Measurements from ENCODE around the gene RNU5D-1. TPM values are rescaled to one million over a fixed set of nuclear protein-coding genes. Genes with fewer than 3 reads are reported as not detected.

Gene RNU5D-1
- total RNA-seq, 1 experiment from 2014 or later, result not detected

- TF ChIP-seq, protein P1, sequence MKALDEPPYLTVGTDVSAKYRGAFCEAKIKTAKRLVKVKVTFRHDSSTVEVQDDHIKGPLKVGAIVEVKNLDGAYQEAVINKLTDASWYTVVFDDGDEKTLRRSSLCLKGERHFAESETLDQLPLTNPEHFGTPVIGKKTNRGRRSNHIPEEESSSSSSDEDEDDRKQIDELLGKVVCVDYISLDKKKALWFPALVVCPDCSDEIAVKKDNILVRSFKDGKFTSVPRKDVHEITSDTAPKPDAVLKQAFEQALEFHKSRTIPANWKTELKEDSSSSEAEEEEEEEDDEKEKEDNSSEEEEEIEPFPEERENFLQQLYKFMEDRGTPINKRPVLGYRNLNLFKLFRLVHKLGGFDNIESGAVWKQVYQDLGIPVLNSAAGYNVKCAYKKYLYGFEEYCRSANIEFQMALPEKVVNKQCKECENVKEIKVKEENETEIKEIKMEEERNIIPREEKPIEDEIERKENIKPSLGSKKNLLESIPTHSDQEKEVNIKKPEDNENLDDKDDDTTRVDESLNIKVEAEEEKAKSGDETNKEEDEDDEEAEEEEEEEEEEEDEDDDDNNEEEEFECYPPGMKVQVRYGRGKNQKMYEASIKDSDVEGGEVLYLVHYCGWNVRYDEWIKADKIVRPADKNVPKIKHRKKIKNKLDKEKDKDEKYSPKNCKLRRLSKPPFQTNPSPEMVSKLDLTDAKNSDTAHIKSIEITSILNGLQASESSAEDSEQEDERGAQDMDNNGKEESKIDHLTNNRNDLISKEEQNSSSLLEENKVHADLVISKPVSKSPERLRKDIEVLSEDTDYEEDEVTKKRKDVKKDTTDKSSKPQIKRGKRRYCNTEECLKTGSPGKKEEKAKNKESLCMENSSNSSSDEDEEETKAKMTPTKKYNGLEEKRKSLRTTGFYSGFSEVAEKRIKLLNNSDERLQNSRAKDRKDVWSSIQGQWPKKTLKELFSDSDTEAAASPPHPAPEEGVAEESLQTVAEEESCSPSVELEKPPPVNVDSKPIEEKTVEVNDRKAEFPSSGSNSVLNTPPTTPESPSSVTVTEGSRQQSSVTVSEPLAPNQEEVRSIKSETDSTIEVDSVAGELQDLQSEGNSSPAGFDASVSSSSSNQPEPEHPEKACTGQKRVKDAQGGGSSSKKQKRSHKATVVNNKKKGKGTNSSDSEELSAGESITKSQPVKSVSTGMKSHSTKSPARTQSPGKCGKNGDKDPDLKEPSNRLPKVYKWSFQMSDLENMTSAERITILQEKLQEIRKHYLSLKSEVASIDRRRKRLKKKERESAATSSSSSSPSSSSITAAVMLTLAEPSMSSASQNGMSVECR (CRISPR knock-in tag; IDR thresholded peaks at IDR 0.05; ENCODE audit: borderline replicate concordance), result peak; percentile 80; the same call in 1 of the 2 replicates
- TF ChIP-seq SP1 (CRISPR knock-in tag; conservative IDR thresholded peaks at IDR 0.05), result peak; percentile 84
These were observed 9.2 kb downstream of the RNU5D-1 start (continued) for GRCh38 chr1:44721485-44722361.

DNA sequence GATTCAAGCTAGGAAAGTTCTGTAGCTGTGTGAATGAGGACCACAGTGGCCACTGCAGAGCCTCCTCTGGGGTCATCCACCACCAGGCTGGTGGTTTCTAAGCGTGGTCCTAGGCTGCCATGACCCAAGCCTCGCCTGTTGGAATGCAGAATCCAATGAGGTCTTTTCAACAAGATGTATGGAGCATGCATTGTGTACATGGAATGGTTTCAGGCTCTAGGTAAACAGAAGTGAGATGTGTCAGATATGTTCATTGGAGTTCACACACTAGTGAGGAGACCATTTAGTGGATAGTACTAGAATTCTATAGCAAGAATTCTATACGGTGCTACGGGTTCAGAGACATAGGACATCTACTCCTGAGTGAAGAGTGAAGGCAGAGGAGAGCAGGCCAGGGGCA lies 10.7 kb downstream of the RNU5D-1 start:
- peaks cover 6% of the 10 kb centered on the region; the same call in 1 of the 2 replicates for H3K4me1 Mint-ChIP-seq
- ATAC-seq (no peak), DNase-seq (ENCODE audit: low spot score) (no peak)
- ChIA-PET POLR2A (no interaction called here), CTCF (interaction anchor here (5.2 kb wide), 1 partner anchor 10 kb away, joined by 40 read pairs; the partner anchor contains the start of gene RNU5D-1)
- H3K27ac Mint-ChIP-seq, result peak overlapping the region; percentile 11; the same call in 1 of the 2 replicates
- H3K4me3 Mint-ChIP-seq, result no peak overlapping the region
- H3K9me3 Mint-ChIP-seq, result no peaks in the 10 kb centered on the region
- peaks cover 3% of the 10 kb centered on the region for H3K27me3 Mint-ChIP-seq (ENCODE audit: low read depth)
- H3K36me3 Mint-ChIP-seq, result no peaks in the 10 kb centered on the region
- TF ChIP-seq, protein P2, sequence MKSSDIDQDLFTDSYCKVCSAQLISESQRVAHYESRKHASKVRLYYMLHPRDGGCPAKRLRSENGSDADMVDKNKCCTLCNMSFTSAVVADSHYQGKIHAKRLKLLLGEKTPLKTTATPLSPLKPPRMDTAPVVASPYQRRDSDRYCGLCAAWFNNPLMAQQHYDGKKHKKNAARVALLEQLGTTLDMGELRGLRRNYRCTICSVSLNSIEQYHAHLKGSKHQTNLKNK (CRISPR knock-in tag; IDR thresholded peaks at IDR 0.05), result no peak
- no peak for TF ChIP-seq CREB1 (CRISPR knock-in tag; IDR thresholded peaks at IDR 0.05)
- TF ChIP-seq RORB (CRISPR knock-in tag; IDR thresholded peaks at IDR 0.05), result no peak
- TF ChIP-seq MXD4 (CRISPR knock-in tag; IDR thresholded peaks at IDR 0.05; ENCODE audit: borderline replicate concordance), result no peak
- TF ChIP-seq ZNF396 (CRISPR knock-in tag; IDR thresholded peaks at IDR 0.05; ENCODE audit: borderline replicate concordance), result no peak
- TF ChIP-seq, protein P3, sequence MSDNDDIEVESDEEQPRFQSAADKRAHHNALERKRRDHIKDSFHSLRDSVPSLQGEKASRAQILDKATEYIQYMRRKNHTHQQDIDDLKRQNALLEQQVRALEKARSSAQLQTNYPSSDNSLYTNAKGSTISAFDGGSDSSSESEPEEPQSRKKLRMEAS (CRISPR knock-in tag; IDR thresholded peaks at IDR 0.05), result no peak
- TF ChIP-seq E2F1 (CRISPR knock-in tag; IDR thresholded peaks at IDR 0.05), result no peak
- TF ChIP-seq, protein P4, sequence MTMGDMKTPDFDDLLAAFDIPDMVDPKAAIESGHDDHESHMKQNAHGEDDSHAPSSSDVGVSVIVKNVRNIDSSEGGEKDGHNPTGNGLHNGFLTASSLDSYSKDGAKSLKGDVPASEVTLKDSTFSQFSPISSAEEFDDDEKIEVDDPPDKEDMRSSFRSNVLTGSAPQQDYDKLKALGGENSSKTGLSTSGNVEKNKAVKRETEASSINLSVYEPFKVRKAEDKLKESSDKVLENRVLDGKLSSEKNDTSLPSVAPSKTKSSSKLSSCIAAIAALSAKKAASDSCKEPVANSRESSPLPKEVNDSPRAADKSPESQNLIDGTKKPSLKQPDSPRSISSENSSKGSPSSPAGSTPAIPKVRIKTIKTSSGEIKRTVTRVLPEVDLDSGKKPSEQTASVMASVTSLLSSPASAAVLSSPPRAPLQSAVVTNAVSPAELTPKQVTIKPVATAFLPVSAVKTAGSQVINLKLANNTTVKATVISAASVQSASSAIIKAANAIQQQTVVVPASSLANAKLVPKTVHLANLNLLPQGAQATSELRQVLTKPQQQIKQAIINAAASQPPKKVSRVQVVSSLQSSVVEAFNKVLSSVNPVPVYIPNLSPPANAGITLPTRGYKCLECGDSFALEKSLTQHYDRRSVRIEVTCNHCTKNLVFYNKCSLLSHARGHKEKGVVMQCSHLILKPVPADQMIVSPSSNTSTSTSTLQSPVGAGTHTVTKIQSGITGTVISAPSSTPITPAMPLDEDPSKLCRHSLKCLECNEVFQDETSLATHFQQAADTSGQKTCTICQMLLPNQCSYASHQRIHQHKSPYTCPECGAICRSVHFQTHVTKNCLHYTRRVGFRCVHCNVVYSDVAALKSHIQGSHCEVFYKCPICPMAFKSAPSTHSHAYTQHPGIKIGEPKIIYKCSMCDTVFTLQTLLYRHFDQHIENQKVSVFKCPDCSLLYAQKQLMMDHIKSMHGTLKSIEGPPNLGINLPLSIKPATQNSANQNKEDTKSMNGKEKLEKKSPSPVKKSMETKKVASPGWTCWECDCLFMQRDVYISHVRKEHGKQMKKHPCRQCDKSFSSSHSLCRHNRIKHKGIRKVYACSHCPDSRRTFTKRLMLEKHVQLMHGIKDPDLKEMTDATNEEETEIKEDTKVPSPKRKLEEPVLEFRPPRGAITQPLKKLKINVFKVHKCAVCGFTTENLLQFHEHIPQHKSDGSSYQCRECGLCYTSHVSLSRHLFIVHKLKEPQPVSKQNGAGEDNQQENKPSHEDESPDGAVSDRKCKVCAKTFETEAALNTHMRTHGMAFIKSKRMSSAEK (CRISPR knock-in tag; IDR thresholded peaks at IDR 0.05; ENCODE audit: borderline replicate concordance), result no peak
- no peak for TF ChIP-seq TP53 (CRISPR knock-in tag; IDR thresholded peaks at IDR 0.05)
- TF ChIP-seq, protein P5, sequence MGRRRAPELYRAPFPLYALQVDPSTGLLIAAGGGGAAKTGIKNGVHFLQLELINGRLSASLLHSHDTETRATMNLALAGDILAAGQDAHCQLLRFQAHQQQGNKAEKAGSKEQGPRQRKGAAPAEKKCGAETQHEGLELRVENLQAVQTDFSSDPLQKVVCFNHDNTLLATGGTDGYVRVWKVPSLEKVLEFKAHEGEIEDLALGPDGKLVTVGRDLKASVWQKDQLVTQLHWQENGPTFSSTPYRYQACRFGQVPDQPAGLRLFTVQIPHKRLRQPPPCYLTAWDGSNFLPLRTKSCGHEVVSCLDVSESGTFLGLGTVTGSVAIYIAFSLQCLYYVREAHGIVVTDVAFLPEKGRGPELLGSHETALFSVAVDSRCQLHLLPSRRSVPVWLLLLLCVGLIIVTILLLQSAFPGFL (CRISPR knock-in tag; IDR thresholded peaks at IDR 0.05; ENCODE audit: borderline replicate concordance), result no peak
- TF ChIP-seq CDX4 (CRISPR knock-in tag; IDR thresholded peaks at IDR 0.05; ENCODE audit: borderline replicate concordance), result no peak
- TF ChIP-seq SMAD3 (CRISPR knock-in tag; IDR thresholded peaks at IDR 0.05; ENCODE audit: borderline replicate concordance), result no peak
- no peak for TF ChIP-seq TEAD4 (CRISPR knock-in tag; IDR thresholded peaks at IDR 0.05)
- TF ChIP-seq CREM (CRISPR knock-in tag; IDR thresholded peaks at IDR 0.05), result no peak
- TF ChIP-seq FOXK1 (CRISPR knock-in tag; IDR thresholded peaks at IDR 0.05), result no peak
- TF ChIP-seq, protein P6, sequence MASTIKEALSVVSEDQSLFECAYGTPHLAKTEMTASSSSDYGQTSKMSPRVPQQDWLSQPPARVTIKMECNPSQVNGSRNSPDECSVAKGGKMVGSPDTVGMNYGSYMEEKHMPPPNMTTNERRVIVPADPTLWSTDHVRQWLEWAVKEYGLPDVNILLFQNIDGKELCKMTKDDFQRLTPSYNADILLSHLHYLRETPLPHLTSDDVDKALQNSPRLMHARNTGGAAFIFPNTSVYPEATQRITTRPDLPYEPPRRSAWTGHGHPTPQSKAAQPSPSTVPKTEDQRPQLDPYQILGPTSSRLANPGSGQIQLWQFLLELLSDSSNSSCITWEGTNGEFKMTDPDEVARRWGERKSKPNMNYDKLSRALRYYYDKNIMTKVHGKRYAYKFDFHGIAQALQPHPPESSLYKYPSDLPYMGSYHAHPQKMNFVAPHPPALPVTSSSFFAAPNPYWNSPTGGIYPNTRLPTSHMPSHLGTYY (CRISPR knock-in tag; IDR thresholded peaks at IDR 0.05), result no peak
- no peak for TF ChIP-seq ESRRA (CRISPR knock-in tag; IDR thresholded peaks at IDR 0.05; ENCODE audit: borderline replicate concordance)
- TF ChIP-seq ZNF219 (CRISPR knock-in tag; IDR thresholded peaks at IDR 0.05; ENCODE audit: borderline replicate concordance), result no peak
